ENCODE results near the gene LRBA. TPM values are rescaled to one million over a fixed set of nuclear protein-coding genes. Genes with fewer than 3 reads are reported as not detected.
A peak's percentile ranks its signal among the peaks of the same experiment; 100 is the strongest.

The LRBA gene
- total RNA-seq, 1 experiment from 2014 or later: 55.3 TPM

- Mint-ChIP-seq H3K36me3 (ENCODE audit: insufficient read depth in 1 of 3, low read depth in 3 of 3) (peaks cover 0 to 3% (median 0%) of the 10 kb centered on the region in 3 experiments; a peak in 3 of 7 replicates), H3K27me3 (ENCODE audit: low read depth) (no peaks in the 10 kb centered on the region), H3K4me3 (no peak overlapping the region), H3K4me1 (peaks cover 4 to 7% of the 10 kb centered on the region in 2 experiments; a peak in 2 of 4 replicates), H3K9me3 (peaks cover 0 to 5% of the 10 kb centered on the region in 2 experiments; a peak in 2 of 5 replicates), H3K27ac (peak overlapping the region in 2 of 3 experiments; percentile 51 to 92; a peak in 3 of 7 replicates)
- Histone ChIP-seq H3T11ph (ENCODE audit: low read length) (no peak overlapping the region), H3K14ac (ENCODE audit: insufficient read depth, low read length) (no peak overlapping the region), H3K27me3 (ENCODE audit: insufficient read depth, low read length) (no peaks in the 10 kb centered on the region), H2BK12ac (ENCODE audit: insufficient read length, low read depth, low read length) (no peak overlapping the region), H4K20me1 (ENCODE audit: control insufficient read depth, insufficient read depth, insufficient read length) (no peaks in the 10 kb centered on the region), H4K91ac (ENCODE audit: insufficient read length, low read depth, low read length) (no peak overlapping the region), H3K4me1 (ENCODE audit: insufficient read depth, low read length) (no peaks in the 10 kb centered on the region; the same call in 1 of the 2 replicates), H3K4ac (ENCODE audit: low read depth, low read length) (no peak overlapping the region), H3K56ac (ENCODE audit: insufficient read length, low read depth, low read length) (no peak overlapping the region), H2BK5ac (ENCODE audit: insufficient read length, low read length) (no peak overlapping the region), H3K9ac (ENCODE audit: extremely low read depth, insufficient read length, low read length) (no peak overlapping the region), H3K9me3 (ENCODE audit: control insufficient read depth, low read depth, low read length) (no peaks in the 10 kb centered on the region), H3K23ac (ENCODE audit: insufficient read length, low read depth, low read length) (no peak overlapping the region), H2BK120ac (ENCODE audit: low read depth, low read length, poor library complexity, severe bottlenecking) (no peak overlapping the region), H2BK15ac (ENCODE audit: low read depth, low read length) (no peak overlapping the region), H3K27ac (ENCODE audit: insufficient read length, low read depth, low read length) (no peak overlapping the region), H3K18ac (ENCODE audit: insufficient read length, low read depth, low read length) (no peak overlapping the region), H2AK5ac (ENCODE audit: insufficient read length, low read length) (no peak overlapping the region), H4K5ac (ENCODE audit: insufficient read length, low read depth, low read length) (no peak overlapping the region), H4K8ac (replicated peaks; ENCODE audit: insufficient read length, low read depth, low read length) (no peak overlapping the region), H2BK20ac (ENCODE audit: low read depth, low read length, poor library complexity, severe bottlenecking) (no peak overlapping the region), H3K23me2 (ENCODE audit: insufficient read length, low read depth, low read length, poor library complexity, severe bottlenecking) (no peaks in the 10 kb centered on the region), H2AFZ (ENCODE audit: low read length) (no peak overlapping the region), H3K4me2 (ENCODE audit: insufficient read depth, insufficient read length, low read length) (no peak overlapping the region), H3K79me2 (ENCODE audit: insufficient read depth, low read length) (no peaks in the 10 kb centered on the region; the same call in 1 of the 2 replicates), H3K79me1 (ENCODE audit: insufficient read depth, low read depth, low read length, poor library complexity, severe bottlenecking) (peaks cover 3% of the 10 kb centered on the region)
- no peak for DNase-seq
- no CpG with 5 or more reads among the region's 3 CpGs for WGBS (ENCODE audit: extremely low coverage, insufficient read length, low lambda C conversion rate)
- no peak for TF ChIP-seq CTCF (conservative IDR thresholded peaks at IDR 0.05)
These were observed 275.5 kb downstream of the LRBA start for GRCh38 chr4:150739591-150739990.
